Measurements from ENCODE around the gene SLC2A9.
"Not testable (repeated sequence)": the region's sequence is repeated elsewhere in the genome, so short reads cannot be mapped to it uniquely, and the experiment has no call there.

Gene SLC2A9

GRCh38 chr4:9996319-9997110, 24.8 kb downstream of the SLC2A9 start:
- no peak for DNase-seq (ENCODE audit: low spot score)

GRCh38 chr4:9994246-9994847, 26.9 kb downstream of the SLC2A9 start:
- no peak for DNase-seq (ENCODE audit: low spot score)

GRCh38 chr4:9989918-9990635, 31.2 kb downstream of the SLC2A9 start:
- no peak for DNase-seq (ENCODE audit: low spot score)

- DNase-seq (ENCODE audit: low spot score), result no peak
Measured at GRCh38 chr4:9988933-9989332, 32.4 kb downstream of the SLC2A9 start.

- DNase-seq (ENCODE audit: low spot score), result no peak
Measured at GRCh38 chr4:9988363-9988749, 32.9 kb downstream of the SLC2A9 start.

GRCh38 chr4:9987749-9988362, 33.4 kb downstream of the SLC2A9 start:
- no peak for DNase-seq (ENCODE audit: low spot score)

- DNase-seq (ENCODE audit: low spot score), result no peak
Measured at GRCh38 chr4:9984621-9985020, 36.7 kb downstream of the SLC2A9 start.

GRCh38 chr4:9983211-9983610, 38.1 kb downstream of the SLC2A9 start:
- no peak for DNase-seq (ENCODE audit: low spot score)

GRCh38 chr4:9981899-9982298, 39.4 kb downstream of the SLC2A9 start:
- DNase-seq (ENCODE audit: low spot score), result not testable (repeated sequence)

GRCh38 chr4:9980898-9981297, 40.4 kb downstream of the SLC2A9 start:
- no peak for DNase-seq (ENCODE audit: low spot score)

- DNase-seq (ENCODE audit: low spot score), result no peak
Measured at GRCh38 chr4:9979101-9979701, 42.1 kb downstream of the SLC2A9 start.

- DNase-seq (ENCODE audit: low spot score), result no peak
Measured at GRCh38 chr4:9977518-9978031, 43.7 kb downstream of the SLC2A9 start.

GRCh38 chr4:9976781-9977180, 44.5 kb downstream of the SLC2A9 start:
- DNase-seq (ENCODE audit: low spot score), result no peak

- DNase-seq (ENCODE audit: low spot score), result no peak
Measured at GRCh38 chr4:9976293-9976692, 45.0 kb downstream of the SLC2A9 start.

GRCh38 chr4:9971711-9972110, 49.6 kb downstream of the SLC2A9 start:
- no peak for DNase-seq (ENCODE audit: low spot score)

GRCh38 chr4:9970399-9971011, 50.8 kb downstream of the SLC2A9 start:
- DNase-seq (ENCODE audit: low spot score), result no peak

GRCh38 chr4:9969526-9970398, 51.5 kb downstream of the SLC2A9 start:
- DNase-seq (ENCODE audit: low spot score), result no peak

GRCh38 chr4:9968472-9968871, 52.8 kb downstream of the SLC2A9 start:
- no peak for DNase-seq (ENCODE audit: low spot score)

- DNase-seq (ENCODE audit: low spot score), result no peak
Measured at GRCh38 chr4:9964879-9965278, 56.4 kb downstream of the SLC2A9 start.

- no peak for DNase-seq (ENCODE audit: low spot score)
Measured at GRCh38 chr4:9963328-9963727, 58.0 kb downstream of the SLC2A9 start.

Data from GM03348 (cell line).